Activated naive CD8-positive, alpha-beta T cell treated with anti-CD3 and anti-CD28 coated beads, Interleukin-2, amount 50 U/mL, for 16 hours (primary cell): ENCODE measurements around the gene TRIM47.

Experiments
- DNase-seq: peaks from one replicate; pipeline ENCODE4 v3.0.0-alpha.2; 2020; ENCODE audit warnings: low read depth, low spot score

TRIM47 gene, protein sequence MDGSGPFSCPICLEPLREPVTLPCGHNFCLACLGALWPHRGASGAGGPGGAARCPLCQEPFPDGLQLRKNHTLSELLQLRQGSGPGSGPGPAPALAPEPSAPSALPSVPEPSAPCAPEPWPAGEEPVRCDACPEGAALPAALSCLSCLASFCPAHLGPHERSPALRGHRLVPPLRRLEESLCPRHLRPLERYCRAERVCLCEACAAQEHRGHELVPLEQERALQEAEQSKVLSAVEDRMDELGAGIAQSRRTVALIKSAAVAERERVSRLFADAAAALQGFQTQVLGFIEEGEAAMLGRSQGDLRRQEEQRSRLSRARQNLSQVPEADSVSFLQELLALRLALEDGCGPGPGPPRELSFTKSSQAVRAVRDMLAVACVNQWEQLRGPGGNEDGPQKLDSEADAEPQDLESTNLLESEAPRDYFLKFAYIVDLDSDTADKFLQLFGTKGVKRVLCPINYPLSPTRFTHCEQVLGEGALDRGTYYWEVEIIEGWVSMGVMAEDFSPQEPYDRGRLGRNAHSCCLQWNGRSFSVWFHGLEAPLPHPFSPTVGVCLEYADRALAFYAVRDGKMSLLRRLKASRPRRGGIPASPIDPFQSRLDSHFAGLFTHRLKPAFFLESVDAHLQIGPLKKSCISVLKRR

DNA sequence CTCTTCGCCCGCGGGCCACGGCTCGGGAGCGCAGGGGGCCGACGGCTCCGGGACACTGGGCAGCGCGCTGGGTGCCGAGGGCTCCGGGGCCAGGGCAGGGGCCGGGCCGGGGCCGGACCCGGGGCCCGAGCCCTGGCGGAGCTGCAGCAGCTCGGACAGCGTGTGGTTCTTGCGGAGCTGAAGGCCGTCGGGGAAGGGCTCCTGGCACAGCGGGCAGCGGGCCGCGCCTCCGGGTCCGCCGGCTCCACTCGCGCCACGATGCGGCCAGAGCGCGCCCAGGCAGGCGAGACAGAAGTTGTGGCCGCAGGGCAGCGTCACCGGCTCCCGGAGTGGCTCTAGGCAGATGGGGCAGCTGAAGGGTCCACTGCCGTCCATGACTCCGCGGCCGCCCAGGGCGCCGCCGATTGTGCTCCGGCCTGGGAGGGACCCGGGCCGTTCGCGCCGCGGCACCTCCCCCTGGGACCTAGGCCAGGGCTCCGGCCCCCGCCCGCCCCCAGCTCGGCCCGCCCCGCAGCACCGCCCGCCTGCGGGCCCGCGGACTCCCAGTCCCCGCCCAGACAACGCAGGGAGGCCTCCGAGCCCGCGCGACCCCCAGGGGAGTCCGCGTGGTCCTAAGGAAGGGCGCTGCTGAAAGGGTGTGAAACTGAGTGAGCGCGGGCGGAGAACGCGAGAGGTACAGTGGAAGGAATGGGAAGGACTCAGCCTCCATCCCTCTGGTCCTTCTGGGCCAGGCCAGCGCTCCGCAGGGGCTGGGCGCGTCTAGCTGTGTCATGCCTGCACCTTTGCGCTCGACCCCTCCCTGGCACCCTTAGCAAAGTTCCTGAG lies at the start of gene TRIM47:
TRIM47 (minus strand) TSS at position 408 of the 825 bp plus-strand sequence; CDS start at position 375, 33 bp downstream.
- DNase-seq: no peak

DNA sequence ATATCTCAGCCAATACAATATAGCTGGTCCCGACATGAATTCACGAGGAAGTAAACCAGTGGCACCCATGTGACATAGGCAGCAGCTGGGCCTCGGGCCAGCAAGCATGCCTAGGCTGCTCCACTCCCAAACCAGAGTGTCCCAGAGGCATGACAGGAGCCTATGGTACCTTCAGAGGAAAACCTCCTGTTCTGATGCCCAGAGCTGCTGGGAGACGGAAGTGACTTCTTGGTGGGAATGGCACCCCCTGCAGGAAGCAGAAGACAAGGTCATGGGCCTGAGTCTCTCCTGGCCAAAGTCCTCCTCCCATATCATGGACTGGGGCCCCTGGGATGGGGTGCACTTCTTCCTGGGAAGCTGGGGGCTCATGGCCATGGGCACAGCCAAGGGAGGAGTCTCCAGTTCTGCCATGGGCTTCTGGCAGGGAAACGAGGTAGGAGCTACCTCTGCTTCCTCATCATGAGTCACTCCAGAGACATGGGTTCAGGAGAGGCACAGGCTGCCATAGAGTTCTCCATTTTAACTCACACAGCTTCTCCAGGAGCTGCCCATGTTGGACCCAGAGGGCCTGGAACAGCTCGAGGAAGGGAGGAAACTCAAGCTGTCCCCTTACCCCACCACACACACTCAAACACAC lies 49.0 kb upstream of the TRIM47 start:
- DNase-seq: no peak

DNA sequence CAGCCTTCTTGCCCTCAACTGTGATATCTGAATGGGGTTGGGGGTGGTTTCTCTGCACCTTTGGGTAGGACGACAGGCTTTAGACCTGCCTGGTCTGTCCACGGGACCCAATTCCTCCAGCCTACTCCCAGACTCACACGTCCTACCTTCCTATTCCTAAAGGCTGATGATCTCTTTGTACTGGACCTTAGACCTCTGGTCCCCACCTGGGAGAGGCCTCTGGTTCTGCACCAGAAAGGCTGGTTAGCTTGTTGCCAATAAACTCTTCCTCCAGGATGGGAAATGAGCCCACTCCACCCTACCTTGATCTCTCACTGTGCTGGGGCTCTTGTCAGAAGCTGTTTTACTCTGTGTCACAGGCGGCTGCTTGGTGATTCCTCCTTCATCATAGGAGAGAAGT lies 48.1 kb upstream of the TRIM47 start:
- DNase-seq: no peak

DNA sequence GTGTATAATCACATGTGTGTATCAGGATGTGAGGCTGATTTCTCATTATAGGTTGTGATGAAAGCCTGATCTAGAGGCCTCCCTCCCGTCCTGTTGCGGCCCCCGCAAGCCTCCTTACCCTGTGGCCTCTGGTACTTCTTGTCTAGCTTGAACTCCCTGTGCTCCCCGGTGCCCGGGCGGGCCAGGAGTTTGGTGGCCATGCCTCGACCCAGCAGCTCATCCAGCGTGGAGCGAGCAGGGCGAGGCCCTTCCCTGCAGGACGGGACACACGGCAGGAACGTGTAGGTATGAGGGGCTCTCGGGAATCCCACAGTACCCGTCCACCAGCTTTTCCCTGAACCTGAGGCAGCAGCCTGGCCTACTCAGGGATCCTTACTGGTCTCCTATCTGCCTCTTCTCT lies 47.5 kb upstream of the TRIM47 start:
- no peak for DNase-seq

DNA sequence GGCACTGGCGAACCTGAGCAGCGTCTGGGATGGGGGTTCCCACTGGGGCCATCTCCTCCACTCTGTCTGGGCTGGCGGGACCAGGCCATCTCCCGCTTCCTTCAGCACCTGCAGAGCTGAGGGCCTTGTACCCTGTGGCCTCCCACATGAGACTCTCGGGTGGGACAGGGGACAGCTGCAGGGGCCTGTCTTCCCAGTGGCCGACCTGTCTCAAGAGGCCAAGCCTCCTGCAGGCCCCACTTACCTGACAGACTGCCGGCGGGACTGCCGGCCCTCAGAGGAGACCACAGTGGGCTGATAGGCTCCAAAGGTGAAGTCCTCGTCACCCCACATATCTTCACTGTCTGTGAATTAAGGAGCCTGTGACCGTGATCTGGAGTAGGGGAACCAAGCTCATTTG lies 46.7 kb upstream of the TRIM47 start:
- no peak for DNase-seq

GRCh38 chr17:75922963-75923874 lies 44.8 kb upstream of the TRIM47 start:
- no peak for DNase-seq

- no peak for DNase-seq
Observed at GRCh38 chr17:75922173-75922961, 44.0 kb upstream of the TRIM47 start.

- no peak for DNase-seq
Observed at GRCh38 chr17:75921596-75921995, 43.2 kb upstream of the TRIM47 start.

- DNase-seq: no peak
Observed at GRCh38 chr17:75920045-75920560, 41.7 kb upstream of the TRIM47 start.

GRCh38 chr17:75919611-75920010 lies 41.2 kb upstream of the TRIM47 start:
- no peak for DNase-seq

DNA sequence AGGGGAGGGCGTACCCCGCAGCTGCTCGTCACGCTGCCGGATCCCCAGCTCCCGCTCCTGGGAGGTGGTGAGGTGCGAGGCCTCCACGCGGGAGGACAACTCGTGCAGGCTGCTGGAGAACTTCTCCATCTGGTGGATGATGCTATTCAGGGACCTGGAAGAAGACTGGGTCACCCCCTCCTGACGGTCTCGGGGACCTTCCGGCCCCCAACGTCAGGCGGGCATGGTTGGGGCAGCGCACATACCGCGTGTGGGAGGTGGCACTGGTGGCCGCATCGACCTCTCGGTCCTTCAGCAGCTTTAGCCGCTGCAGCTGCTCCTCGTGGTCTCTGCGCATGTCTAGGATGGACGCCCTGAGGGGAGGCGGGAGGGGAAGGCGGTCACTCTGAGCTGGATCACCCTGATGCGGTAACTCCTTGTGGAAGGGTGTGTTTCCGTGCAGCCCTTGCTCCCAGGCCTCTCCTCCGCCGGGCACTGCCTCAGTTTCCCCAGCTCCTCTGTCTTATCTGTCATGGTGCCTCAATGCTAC lies 39.6 kb upstream of the TRIM47 start:
- DNase-seq: no peak

DNA sequence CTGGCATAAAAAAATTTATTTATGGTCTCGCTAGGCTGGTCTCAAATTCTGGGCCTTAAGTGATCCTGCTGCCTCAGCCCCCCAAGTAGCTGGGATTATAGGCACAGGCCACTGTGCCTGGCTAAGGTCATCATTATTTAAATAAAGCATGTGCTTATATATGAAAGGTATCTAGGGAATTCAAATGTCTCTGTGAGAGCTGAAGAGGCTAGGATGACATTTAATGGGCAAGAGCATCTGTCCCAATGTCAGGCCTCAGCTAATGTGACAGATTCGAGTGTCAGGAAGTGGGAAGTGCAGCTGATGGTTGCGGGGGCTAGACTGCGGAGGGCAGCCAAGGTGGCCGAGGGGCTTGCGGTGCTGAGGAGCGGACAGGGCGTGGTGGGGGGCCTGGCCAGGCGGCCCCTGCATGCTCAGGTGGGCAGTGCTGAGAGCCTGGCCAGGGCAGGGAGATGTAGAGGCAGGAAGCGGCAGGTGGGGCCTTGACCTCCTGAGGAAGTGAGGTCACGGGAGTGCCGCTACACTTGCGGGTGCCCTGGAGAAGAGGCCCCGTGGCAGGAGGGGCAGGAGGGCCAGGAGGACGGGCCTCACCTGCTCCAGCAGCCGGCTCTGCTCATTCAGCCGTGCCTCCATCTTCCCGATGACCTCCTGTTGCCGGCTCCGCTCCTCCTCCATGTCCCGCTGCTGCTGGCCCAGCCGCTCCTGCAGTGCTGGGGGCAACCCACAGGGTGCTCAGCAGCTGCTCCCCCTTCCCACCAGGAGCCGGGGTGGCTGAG lies 38.9 kb upstream of the TRIM47 start:
- DNase-seq: no peak

DNA sequence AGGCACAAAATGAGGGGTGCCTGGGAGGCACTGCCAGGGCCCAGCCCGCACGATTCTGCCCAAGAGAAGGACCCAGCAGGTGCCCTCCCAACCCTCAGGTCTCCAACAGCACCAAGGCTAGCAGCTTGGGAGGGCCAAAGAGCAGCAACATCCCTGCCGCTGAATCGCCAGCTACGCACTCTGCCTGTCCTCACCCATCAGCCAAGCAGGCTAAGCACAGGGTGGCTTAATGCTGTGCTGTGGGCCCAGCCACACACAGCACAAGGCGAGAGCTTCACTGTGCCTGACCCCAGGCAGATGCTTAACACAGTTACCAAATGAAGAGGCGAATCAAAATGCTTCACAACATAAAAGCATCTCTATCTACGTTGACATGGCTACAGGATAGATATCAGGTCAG lies 36.9 kb upstream of the TRIM47 start:
- no peak for DNase-seq

DNA sequence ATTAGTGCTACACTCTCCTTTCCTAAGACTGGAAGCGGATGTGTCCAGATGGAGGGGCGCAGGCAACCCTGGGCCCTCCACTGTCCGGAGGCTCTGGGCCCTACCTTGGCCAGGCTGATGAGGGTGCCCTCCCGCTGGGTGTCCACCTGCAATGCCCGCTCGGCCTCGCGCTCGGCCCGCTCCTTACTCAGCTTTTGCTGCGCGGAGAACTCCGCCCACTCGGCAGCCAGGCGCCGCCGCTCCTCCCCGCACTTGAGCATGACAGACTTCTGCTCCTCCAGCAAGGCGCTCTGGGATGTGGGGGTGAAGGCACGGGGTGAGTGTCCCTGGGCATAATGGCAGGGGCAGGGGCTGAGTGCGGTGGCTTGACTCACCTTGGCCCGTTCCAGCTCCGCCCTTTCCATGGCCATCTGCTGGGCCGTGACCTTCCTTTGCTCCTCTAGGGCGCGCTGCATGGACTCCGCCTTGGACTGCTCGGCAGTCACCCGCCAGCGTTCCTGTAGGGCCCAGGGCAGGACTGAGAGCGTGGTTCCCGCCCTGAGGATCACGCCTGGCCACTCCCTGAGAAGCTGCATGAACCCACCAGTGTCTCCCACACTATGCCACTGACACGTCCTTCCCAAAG lies 36.4 kb upstream of the TRIM47 start:
- DNase-seq: no peak

DNA sequence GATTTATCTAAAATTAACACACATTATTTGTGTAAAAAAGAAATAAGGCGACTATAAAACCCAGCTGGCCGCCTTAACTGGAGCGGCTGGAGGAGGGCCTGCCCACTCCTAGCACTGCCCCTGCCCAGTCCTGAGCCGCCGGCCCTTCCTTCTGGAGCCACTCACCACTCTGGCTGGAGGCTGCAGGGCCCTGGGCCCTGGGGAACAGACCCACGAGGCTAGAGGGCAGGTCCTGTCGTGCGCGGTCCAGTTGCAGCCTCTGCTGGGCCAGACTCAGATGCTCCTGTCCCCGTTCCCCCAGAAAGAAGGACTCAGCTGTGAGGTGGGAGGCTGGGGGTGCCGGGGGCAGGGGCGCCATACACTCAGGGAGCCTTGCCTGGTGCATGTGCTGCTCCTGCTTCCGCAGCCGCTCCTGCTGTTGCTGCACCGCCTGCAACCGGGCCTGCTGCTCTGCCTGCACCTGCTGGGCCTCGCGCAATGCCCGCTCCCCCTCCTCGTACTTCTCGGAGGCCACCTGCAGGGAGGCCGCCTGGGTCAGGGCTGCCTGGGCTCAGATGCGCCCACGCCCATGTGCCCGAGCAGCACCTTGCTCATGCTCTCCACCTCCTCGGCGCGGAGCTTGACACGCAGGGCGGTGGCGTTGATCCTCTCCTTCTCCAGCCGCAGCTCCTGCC lies 35.3 kb upstream of the TRIM47 start:
- DNase-seq: no peak

GRCh38 chr17:75910699-75911098 lies 32.3 kb upstream of the TRIM47 start:
- no peak for DNase-seq

DNA sequence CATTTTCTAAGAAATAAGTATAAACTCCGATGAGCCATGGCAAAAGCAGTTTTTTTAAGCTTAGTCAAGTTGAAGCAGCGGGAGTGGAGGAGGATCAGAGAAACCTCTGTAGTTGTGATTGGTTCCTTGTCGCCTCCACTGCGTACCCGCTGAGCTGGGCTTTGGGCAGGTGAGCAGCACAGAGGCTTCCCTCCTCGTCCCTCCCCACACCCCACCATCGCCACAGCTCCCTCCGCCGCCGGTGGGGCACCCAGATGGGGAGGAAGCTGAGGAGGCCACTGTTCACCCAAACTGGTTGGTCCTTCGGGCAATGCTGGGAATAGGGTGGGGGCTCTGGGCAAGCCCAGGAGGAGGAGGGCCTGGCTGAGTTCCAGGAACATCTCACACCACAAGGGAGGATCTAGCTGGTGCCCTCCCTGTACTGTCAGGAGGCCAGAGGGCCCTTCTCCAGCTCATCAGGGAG lies 31.5 kb upstream of the TRIM47 start:
- no peak for DNase-seq
